ENCODE results near the gene HPCAL1. TPM values are rescaled to one million over a fixed set of nuclear protein-coding genes. Genes with fewer than 3 reads are reported as not detected.
A peak's percentile ranks its signal among the peaks of the same experiment; 100 is the strongest.

Gene HPCAL1
- total and polyA plus RNA-seq, 8 donors, result 58.1 to 108 (median 72.1) TPM

DNA sequence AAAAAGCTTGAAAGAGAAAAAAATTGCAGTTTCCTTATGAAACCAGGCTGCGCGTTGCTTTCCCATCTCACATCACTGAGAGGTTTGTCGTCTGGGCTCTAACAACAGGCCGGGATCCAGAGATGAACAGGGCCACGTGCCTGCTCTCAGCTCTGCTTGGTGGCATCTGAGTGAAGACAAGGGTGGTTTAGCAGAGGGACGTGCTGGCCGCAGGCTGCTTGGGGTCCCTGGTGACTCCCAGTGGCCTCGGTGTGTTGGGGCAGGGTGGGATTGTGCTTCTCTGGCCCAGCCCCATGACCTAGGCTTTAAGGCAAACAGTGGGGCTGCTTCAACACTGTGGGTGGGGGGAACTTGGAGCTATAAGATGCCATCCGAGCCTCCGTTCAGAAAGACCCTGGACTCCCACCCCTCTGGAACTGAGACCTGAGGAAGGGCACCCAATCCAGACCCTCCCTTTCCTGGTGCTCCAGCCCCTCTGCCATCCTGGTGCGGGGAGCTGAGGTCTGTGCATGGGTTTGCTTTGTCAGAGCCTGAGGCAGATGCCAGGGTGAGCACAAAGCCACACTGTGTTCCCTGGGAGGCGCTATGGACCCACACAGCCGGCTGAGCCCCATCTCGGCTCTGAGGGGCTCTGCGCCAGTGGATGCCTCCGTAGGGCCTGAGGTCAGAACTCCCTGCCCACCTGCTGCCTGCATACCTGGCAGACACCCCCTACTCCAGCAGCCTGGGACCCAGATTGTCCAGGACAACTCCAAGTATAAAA lies 18.4 kb upstream of the HPCAL1 start:
- TF ChIP-seq, protein P1, sequence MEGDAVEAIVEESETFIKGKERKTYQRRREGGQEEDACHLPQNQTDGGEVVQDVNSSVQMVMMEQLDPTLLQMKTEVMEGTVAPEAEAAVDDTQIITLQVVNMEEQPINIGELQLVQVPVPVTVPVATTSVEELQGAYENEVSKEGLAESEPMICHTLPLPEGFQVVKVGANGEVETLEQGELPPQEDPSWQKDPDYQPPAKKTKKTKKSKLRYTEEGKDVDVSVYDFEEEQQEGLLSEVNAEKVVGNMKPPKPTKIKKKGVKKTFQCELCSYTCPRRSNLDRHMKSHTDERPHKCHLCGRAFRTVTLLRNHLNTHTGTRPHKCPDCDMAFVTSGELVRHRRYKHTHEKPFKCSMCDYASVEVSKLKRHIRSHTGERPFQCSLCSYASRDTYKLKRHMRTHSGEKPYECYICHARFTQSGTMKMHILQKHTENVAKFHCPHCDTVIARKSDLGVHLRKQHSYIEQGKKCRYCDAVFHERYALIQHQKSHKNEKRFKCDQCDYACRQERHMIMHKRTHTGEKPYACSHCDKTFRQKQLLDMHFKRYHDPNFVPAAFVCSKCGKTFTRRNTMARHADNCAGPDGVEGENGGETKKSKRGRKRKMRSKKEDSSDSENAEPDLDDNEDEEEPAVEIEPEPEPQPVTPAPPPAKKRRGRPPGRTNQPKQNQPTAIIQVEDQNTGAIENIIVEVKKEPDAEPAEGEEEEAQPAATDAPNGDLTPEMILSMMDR (IDR thresholded peaks at IDR 0.05), result no peak
- Histone ChIP-seq H3K36me3 (no peaks in the 10 kb centered on the region), H3K4me1 (peaks cover 16 to 62% of the 10 kb centered on the region in 2 donors), H3K4me3 (no peak overlapping the region), H3K27me3 (no peaks in the 10 kb centered on the region), H3K9me3 (no peaks in the 10 kb centered on the region), H3K27ac (peak overlapping the region in 1 of 2 donors; percentile 87)
- ATAC-seq (no peak), DNase-seq (no peak)
- intact Hi-C loops (cut with DNase I), result no loop called here

GRCh38 chr2:10285191-10285555 lies 17.5 kb upstream of the HPCAL1 start:
- TF ChIP-seq, protein P1 (IDR thresholded peaks at IDR 0.05), result no peak

GRCh38 chr2:10285556-10286198 lies 17.0 kb upstream of the HPCAL1 start:
- TF ChIP-seq, protein P1 (IDR thresholded peaks at IDR 0.05), result no peak
- Histone ChIP-seq H3K4me1 (peaks cover 16 to 62% of the 10 kb centered on the region in 2 donors), H3K27ac (peak overlapping the region; percentile 22 to 87), H3K9me3 (no peaks in the 10 kb centered on the region), H3K4me3 (no peak overlapping the region), H3K27me3 (no peaks in the 10 kb centered on the region), H3K36me3 (no peaks in the 10 kb centered on the region)
- peak; percentile 86 for ATAC-seq
- peak in 2 of 4 donors; percentile 90 to 95 for DNase-seq
- intact Hi-C loops (cut with DNase I), result no loop called here

More at GRCh38 chr2:10285191-10285555, 17.5 kb upstream of the HPCAL1 start:
- peak overlapping the region; percentile 22 to 87 for H3K27ac ChIP-seq
- DNase-seq, result no peak
- H3K4me3 ChIP-seq, result no peak overlapping the region
- intact Hi-C loops (cut with DNase I), result no loop called here
- H3K9me3 ChIP-seq, result no peaks in the 10 kb centered on the region
- H3K4me1 ChIP-seq, result peaks cover 16 to 62% of the 10 kb centered on the region in 2 donors
- no peak for ATAC-seq
- H3K27me3 ChIP-seq, result no peaks in the 10 kb centered on the region
- no peaks in the 10 kb centered on the region for H3K36me3 ChIP-seq

DNA sequence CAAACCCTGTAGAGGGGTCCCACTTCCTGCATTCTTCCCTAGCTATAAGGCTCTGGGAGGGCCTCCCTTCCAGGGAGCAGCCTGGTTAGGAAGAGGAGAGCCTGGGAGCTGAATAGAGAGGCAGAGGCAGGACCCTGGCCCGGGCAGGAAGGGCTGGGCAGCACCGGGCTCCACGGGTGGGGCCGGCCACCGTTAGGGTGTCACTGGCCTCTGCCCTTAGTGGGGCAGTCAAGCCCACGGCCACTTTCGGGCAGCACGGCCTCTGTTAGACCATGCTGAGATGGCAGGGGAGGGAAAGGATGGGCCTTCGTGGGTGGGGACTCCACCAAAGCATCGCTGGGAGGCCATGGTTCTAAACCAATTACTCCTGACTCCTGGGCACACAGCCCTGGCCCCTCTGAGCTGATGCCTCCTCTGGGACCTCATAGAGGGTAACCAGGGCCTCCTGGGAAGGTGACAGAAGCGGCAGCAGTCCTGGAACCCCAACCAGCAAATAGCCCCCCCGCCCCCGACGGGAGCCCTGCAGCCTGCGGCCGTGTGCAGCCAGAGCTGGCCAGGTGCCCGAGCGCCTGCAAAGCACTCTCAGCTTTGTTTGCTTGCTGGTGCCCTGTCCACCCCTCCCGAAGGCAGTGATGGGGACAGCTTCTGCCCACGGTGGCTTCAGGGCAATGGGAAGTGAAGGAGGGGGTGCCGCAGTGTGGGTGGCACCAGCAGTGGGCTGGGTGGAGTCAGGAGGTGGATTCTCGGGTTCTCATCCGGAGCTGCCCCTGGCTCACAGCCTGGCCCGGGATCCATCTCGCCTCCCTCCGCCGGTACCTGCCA lies 16.3 kb upstream of the HPCAL1 start:
- Histone ChIP-seq H3K27ac (peak overlapping the region; percentile 22 to 87), H3K27me3 (no peaks in the 10 kb centered on the region), H3K4me1 (peaks cover 16 to 62% of the 10 kb centered on the region in 2 donors), H3K36me3 (no peaks in the 10 kb centered on the region), H3K9me3 (no peaks in the 10 kb centered on the region), H3K4me3 (no peak overlapping the region)
- TF ChIP-seq, protein P1 (IDR thresholded peaks at IDR 0.05), result no peak
- intact Hi-C loops (cut with DNase I), result no loop called here
- peak; percentile 64 for ATAC-seq
- DNase-seq, result peak in 3 of 4 donors; percentile 65 to 71 (median 67)

Measured in left lung (tissue), 10 donors.